HG02588 (cell line): Measurements from ENCODE around the gene COG5.

Experiments used
- ATAC-seq: cut with Tn5 transposase; IDR thresholded peaks from one replicate; pipeline ENCODE4 v1.9.1; 2021; ENCODE audit warnings: mild to moderate bottlenecking, moderate library complexity; ENCODE audit not compliant: unreplicated experiment

Gene COG5

GRCh38 chr7:107201795-107202450 is 361.8 kb downstream of the COG5 start:
- no peak for ATAC-seq

GRCh38 chr7:107196834-107197610 is 366.7 kb downstream of the COG5 start:
- no peak for ATAC-seq

GRCh38 chr7:107194052-107194451 is 369.7 kb downstream of the COG5 start:
- no peak for ATAC-seq

GRCh38 chr7:107190090-107190489 is 373.6 kb downstream of the COG5 start:
- ATAC-seq = no peak

GRCh38 chr7:107187774-107188173 is 375.9 kb downstream of the COG5 start:
- ATAC-seq = no peak

- no peak for ATAC-seq
Measured at GRCh38 chr7:107186240-107186639, 377.5 kb downstream of the COG5 start.

- ATAC-seq = no peak
Measured at GRCh38 chr7:107185716-107186115, 378.0 kb downstream of the COG5 start.

- ATAC-seq = no peak
Measured at GRCh38 chr7:107181172-107181571, 382.5 kb downstream of the COG5 start.

GRCh38 chr7:107180378-107180777 is 383.3 kb downstream of the COG5 start:
- no peak for ATAC-seq

- no peak for ATAC-seq
Measured at GRCh38 chr7:107179326-107180164, 384.2 kb downstream of the COG5 start.

GRCh38 chr7:107173691-107174406 is 389.9 kb downstream of the COG5 start:
- peak; percentile 53 for ATAC-seq

- ATAC-seq = no peak
Measured at GRCh38 chr7:107173191-107173590, 390.5 kb downstream of the COG5 start.

GRCh38 chr7:107172276-107173032 is 391.3 kb downstream of the COG5 start:
- no peak for ATAC-seq

GRCh38 chr7:107171496-107171895 is 392.2 kb downstream of the COG5 start:
- no peak for ATAC-seq

GRCh38 chr7:107170051-107170915 is 393.4 kb downstream of the COG5 start:
- ATAC-seq = no peak

GRCh38 chr7:107169120-107170050 is 394.3 kb downstream of the COG5 start:
- ATAC-seq = peak; percentile 22

GRCh38 chr7:107168233-107169119 is 395.2 kb downstream of the COG5 start, which contains the start of gene HBP1:
Gene HBP1, plus strand, starts transcription at chr7:107169003. Its CDS starts 10,891 bp downstream, at chr7:107179894.
- peak; percentile 88 for ATAC-seq
